Posterior cingulate gyrus (tissue), 11 donors: ENCODE measurements around the gene RBFOX1.
A peak's percentile ranks its signal among the peaks of the same experiment; 100 is the strongest.

Experiments used
- DNase-seq, 10 donors: peaks; one replicate each; pipeline versions ENCODE4 v3.0.0 to v3.0.0-alpha.2; 2020 to 2021; ENCODE audit warnings: mixed read lengths in 3 of 10
- intact Hi-C: fragments of 100-400 bp; cut with DNase I; formaldehyde crosslinking; loops from one replicate; pipeline ENCODE4 v1.15.1; 2023

RBFOX1 gene

GRCh38 chr16:7333180-7333725, 608 bp downstream of the RBFOX1 start:
- DNase-seq = no peak
- intact Hi-C loops = no loop called here

DNA sequence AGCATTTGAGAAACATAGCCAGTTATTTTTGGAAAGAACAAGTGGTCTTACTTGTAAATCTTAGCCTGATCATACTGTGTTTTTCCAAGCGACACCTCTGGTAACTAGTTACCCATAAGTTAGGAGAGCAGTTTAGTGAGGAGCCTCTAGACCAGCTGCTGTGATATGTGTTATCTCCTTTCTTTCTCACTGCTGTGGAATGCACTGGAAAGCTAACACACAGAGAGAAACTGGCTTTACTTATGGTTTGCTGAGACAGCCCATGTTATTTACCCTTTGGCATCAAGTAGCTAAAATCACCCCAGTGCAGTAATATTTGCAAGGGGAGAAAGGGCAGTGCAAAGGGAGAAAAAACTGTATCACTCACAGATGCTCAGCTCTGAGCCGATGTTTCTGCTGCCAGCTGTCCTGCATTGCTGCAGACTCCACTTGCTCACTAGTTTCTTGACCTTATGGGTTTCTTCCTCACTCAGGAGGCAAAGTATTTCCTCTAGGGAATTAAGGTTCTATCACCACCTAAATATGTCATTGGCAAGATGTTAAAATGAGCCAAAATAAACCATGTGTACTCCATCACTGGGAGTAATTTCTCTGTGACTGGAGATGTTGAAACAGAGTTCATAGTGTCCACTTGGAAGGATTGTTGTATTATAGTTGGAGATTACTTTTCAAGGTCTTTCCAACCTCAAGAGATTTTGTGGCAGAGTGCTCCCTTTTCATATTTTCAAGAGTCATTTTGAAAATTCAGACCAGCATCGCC, 2.3 kb downstream of the RBFOX1 start:
- intact Hi-C loops = no loop called here
- DNase-seq = no peak

DNA sequence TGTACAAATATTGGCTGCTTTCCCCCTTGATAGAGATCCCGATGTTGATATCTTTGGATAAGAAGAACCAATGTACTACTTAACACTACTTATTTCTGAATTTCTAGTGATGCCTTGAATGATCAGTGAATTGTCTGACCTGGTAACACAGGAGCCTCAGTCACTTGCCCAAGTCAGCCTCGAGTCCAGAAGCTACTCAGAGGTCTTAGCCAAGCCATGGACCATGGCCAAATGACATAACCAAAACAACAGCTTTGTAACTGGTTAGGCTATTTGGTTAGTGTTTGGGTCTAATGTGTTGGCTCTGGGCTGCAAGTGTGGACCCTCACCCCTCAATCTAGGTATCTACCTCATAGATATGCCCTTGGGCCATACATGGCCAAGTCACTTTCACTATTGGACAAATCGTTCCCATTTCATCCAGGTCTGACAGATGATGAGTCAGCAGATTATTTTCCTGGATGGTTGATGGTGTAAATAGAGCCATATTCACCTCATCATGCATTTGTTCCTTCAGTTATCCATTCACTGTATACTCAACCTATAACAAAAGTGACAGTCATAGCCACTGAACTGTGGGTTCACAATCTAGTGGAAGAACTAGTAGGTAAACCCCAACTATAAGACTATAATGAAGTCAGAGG, 3.5 kb downstream of the RBFOX1 start:
- no peak for DNase-seq
- intact Hi-C loops = no loop called here

DNA sequence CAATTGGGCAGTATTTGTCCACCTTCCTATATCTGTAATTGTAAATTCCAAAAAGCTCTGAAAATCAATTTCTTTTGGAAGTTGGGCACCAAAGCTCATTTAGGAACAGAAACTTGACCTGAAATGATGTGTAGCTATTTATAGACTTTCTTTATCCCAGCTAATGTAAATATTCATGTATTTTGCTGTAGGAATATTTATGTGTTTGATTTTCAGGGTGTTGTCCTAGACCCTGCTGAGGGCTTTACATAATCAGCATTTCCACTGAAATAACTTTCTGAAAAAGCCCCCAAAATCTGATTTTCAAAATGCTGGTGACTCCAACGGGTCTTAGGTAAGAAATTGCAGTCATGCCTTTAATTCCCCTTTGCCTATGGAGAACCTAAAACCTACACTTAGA, 4.1 kb downstream of the RBFOX1 start:
- DNase-seq = no peak
- intact Hi-C loops = no loop called here

GRCh38 chr16:7338826-7339225, 6.2 kb downstream of the RBFOX1 start:
- intact Hi-C loops = no loop called here
- no peak for DNase-seq

- DNase-seq = no peak
- intact Hi-C loops = no loop called here
Observed at GRCh38 chr16:7339700-7340099, 7.1 kb downstream of the RBFOX1 start.

DNA sequence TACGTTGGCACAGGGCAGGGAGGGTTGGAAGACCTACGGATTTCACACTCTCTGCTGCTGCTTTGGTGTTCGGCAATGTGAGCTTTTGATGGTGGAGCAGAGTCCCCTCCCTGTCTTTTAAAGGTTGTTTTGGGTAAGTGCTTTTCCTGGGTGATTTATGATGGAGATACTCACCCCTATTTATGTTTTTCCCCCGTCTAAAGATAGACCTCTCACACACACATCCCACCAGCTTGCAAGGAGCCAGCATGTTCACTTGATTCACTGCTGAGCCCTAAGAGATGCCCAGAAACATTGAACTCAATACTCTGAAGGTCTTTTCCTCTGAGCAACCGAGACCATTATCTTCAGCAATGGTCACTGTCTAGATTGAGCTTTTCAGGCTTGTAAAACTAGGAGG, 8.3 kb downstream of the RBFOX1 start:
- no peak for DNase-seq

DNA sequence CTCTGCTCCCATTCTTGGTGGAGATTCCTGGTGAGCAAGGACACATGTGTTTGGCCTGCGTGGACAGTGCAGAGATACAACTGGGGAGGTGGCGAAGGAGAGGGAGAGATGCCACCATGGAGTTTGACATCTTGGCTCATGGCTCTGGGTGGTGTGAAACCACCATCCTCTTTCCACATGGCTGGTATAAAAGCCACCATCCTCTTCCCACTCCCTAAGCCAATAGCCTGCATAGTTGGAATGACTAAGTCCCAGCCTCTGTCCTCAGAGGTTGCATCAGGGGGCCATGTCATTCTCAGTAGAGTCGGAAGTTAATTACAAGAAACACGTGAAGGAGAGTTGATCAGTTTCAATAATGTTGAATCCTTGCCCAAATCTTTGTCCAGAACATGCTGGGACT, 10.0 kb downstream of the RBFOX1 start:
- no peak for DNase-seq
- intact Hi-C loops = no loop called here

More for the DNA sequence above, 8.3 kb downstream of the RBFOX1 start:
- intact Hi-C loops = no loop called here

DNA sequence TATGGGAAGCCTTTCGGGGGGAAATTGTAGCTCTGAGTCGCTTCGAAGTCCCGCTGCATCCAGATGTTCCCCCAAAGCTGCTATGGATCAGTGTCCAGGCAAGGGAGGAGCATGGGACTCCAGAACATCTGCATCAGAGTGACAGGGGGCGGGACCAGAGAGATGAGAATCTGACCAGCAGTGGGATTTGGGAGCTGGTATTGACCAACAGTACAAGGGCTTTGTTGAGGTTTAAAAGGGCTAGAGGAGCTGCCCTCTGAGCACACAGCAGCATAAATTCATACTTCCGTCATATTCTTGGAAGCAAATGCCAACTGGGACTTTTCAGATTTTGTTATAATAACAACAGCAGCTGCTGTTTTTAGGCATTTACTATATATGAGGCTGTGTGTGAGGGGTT, 10.6 kb downstream of the RBFOX1 start:
- intact Hi-C loops = no loop called here
- no peak for DNase-seq

- peak in 1 of 10 donors; percentile 13 for DNase-seq
- intact Hi-C loops = no loop called here
Observed at GRCh38 chr16:7344830-7345780, 12.5 kb downstream of the RBFOX1 start.

- intact Hi-C loops = no loop called here
Observed at GRCh38 chr16:7350806-7351205, 18.2 kb downstream of the RBFOX1 start.

DNA sequence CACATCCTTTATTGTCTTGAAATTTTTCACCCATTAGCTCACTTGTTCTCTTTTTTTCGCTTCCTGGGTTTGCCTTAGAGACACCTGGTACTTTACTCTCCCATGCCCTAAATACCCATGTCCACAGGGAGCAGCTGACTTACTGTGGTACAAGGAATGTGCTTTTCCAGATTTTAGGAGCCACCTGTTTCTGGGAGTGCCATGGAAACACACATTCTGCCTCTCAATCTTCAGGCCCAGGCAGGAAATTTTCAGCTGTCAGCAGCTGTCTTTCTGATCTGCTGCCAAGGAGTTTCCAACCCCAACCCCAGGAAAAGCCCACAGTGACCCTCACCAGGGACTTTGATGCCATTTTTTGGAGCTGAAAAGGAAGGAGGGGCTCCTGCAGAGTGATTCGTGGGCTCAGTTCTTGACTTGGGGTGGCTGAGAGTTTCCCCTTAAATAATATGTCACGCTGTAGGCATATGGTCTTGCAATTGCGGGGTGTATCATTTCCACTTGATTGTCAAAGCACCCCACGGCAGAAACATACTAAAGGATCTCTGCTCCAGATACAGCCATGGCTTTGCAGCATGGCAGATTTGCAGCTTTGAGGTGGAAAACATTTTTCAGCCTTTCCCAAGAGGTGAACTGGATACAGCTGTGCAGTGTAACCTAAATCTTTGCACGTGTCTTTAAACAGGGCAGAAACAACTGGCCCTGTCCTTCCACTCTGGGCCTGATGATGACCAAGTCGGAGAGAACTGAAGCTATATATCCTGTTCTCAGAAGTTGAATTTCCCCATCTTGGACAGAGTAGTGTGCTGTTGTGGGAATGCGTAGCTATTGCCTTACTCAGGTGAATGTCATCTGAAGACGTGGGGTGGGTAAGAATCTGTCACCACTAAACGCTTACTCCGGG, 19.2 kb downstream of the RBFOX1 start:
- DNase-seq = no peak
- intact Hi-C loops = no loop called here

More at GRCh38 chr16:7350806-7351205, 18.2 kb downstream of the RBFOX1 start:
- no peak for DNase-seq

DNA sequence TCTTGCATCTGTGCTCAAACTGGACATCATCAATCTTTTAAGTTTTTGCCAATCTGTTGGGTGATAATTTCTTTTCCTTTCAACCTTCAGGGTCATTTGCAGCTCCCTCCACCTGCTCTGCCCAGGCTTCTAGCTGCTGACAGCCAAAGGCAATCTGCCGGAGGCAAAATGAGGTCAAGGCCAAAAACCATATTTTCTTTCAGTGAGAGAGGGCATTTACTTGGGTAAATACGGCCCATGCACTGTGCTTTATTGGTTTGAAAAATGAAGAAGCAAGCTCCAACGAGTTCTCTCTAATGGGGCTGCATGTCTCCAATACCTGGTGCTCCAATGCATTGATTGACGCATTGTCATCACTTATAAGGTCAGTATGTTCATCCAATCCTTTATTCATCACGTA, 23.1 kb downstream of the RBFOX1 start:
- intact Hi-C loops = no loop called here
- DNase-seq = no peak

- intact Hi-C loops = no loop called here
Observed at GRCh38 chr16:7361416-7362129, 28.9 kb downstream of the RBFOX1 start.

DNA sequence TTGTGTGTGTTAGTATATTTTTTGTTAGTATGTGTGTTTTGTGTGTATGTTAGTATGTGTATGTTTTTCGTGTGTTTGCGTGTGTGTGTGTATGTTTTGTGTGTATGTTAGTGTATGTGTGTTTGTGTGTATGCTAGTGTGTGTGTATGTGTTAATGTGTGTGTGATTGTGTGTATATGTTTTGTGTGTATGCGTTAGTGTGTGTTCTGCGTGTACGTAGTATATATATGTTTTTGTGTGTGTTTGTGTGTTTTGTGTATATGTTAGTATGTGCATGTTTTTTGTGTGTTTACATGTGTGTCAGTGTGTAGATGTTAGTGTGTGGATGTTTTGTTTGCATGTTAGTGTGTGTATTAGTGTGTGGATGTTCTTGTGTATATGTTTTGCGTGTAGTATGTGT, 29.6 kb downstream of the RBFOX1 start:
- intact Hi-C loops = no loop called here
- DNase-seq = no peak

More at GRCh38 chr16:7361416-7362129, 28.9 kb downstream of the RBFOX1 start:
- no peak for DNase-seq

- intact Hi-C loops = no loop called here
- DNase-seq = no peak
Observed at GRCh38 chr16:7363422-7364417, 31.1 kb downstream of the RBFOX1 start.

DNA sequence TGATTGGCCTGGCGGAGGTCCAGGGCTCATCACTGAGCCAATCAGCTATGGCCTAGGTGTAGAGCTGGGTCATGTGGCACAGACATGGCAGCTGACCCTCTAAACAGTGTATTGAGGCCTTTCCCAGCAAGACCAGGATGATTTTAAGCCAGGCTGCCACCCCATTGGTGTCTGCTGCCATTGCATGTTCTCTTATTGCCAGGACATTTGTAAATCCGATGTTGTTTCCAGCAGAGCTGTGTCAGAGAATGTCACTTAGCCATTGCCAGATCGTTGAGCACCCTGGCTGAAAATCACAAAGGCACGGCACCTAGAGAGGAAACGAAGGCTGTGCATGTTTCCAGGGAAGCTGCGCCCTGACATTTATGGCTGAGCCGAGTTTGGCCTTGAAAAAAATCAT, 33.4 kb downstream of the RBFOX1 start:
- intact Hi-C loops = no loop called here
- no peak for DNase-seq
